Lung (tissue), 12 donors: Measurements from ENCODE around the gene CENPC. TPM values are rescaled to one million over a fixed set of nuclear protein-coding genes. Genes with fewer than 3 reads are reported as not detected.

Experiments used
- ATAC-seq: fragments of 200-7000 bp; cut with Tn5 transposase; one replicate; pipeline ENCODE4 v1.9.1; 2020; ENCODE audit warnings: moderate number of reproducible peaks; ENCODE audit not compliant: insufficient read depth, low FRiP score
- DNase-seq, 3 donors: peaks; one replicate each; pipeline ENCODE4 v3.0.0-alpha.2; 2013 to 2017
- H3K27ac ChIP-seq, 2 donors: one replicate each; pipeline ENCODE4 v1.5.1; 2013; ENCODE audit warnings: mild to moderate bottlenecking in 2 of 2, moderate library complexity in 2 of 2, control low read depth in 1 of 2, inconsistent platforms in 1 of 2, low read depth in 1 of 2, low read length in 1 of 2
- H3K27me3 ChIP-seq, 3 donors: one replicate each; pipeline ENCODE4 v1.5.1; 2013; ENCODE audit warnings: low read length in 2 of 3; ENCODE audit not compliant: control insufficient read depth in 3 of 3, insufficient read depth in 3 of 3
- H3K36me3 ChIP-seq, 4 donors: one replicate each; pipeline ENCODE4 v1.5.1; 2013; ENCODE audit warnings: low read length in 4 of 4, mild to moderate bottlenecking in 1 of 4, moderate library complexity in 1 of 4; ENCODE audit not compliant: control insufficient read depth in 4 of 4, insufficient read depth in 4 of 4
- H3K4me1 ChIP-seq, 5 donors: one replicate each; pipeline ENCODE4 v1.5.1; 2013; ENCODE audit warnings: low read length in 5 of 5, mild to moderate bottlenecking in 2 of 5, moderate library complexity in 1 of 5; ENCODE audit not compliant: control insufficient read depth in 5 of 5, insufficient read depth in 5 of 5
- H3K4me3 ChIP-seq: one replicate; pipeline ENCODE4 v1.5.1; 2013; ENCODE audit warnings: mild to moderate bottlenecking, control low read depth, moderate library complexity
- H3K9ac ChIP-seq, 2 donors: one replicate each; pipeline ENCODE4 v1.5.1; 2013; ENCODE audit warnings: low read length in 2 of 2, control low read depth in 1 of 2; ENCODE audit not compliant: insufficient read depth in 1 of 2
- H3K9me3 ChIP-seq, 4 donors: one replicate each; pipeline ENCODE4 v1.5.1; 2013; ENCODE audit warnings: low read length in 3 of 4, mild to moderate bottlenecking in 1 of 4, moderate library complexity in 1 of 4; ENCODE audit not compliant: control insufficient read depth in 4 of 4, insufficient read depth in 3 of 4
- WGBS, 2 donors: extraction: QIAGEN DNeasy Blood & Tissue Kit; methylation state at CpG; one replicate each; pipeline ENCODE4 v1.1.7; 2013; 5-methylcytosine and 5-hydroxymethylcytosine counted together
- polyA plus RNA-seq, 2 donors: library from polyadenylated mRNA; stranded (reverse); fragments of 200-250 nt; gene quantifications; one replicate each; pipeline ENCODE4 v1.2.1, GENCODE V29; 2013
- total RNA-seq, 2 donors: library from RNA; depleted of rRNA in 1 of 2; stranded (reverse); fragments of >200 nt in 1 of 2; gene quantifications; one replicate each; pipeline ENCODE4 v1.2.1, GENCODE V29; 2014 to 2021
- TF ChIP-seq, protein P1 (sequence below): IDR thresholded peaks from 2 replicates; pipeline ENCODE4 v1.5.1; 2012; ENCODE audit warnings: mild to moderate bottlenecking; ENCODE audit errors: control extremely low read depth, extremely low read depth
- donor health status: control.
- donor health status: control.
- donor health status: Bipolar disorder and iron deficiency.
- donor health status: healthy.
- donor health status: DM: yes; HTN: yes; CAD: no.

CENPC gene
- total and polyA plus RNA-seq, 4 donors: 4.2 to 57.1 (median 9.8) TPM

DNA sequence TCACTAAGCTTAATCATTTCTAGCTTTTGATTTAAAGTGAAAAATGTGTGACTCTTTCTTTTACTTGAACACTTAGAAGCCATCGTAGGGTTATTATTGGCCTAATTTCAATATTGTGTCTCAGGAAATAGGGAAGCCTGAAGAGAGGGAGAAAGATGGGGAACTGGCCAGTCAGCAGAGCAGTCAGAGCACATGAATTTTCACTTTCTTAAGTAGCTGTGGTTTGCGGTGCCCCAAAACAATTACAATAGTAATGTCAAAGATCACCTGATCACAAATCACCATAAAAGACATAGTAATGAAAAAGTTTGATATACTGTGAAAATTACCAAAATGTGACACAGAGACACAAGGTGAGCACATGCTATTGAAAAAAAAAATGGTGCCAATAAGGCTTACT, 45.5 kb downstream of the CENPC start:
- Histone ChIP-seq H3K27ac (no peak overlapping the region), H3K36me3 (peaks cover 0 to 12% (median 11%) of the 10 kb centered on the region in 4 donors), H3K9me3 (no peaks in the 10 kb centered on the region), H3K4me1 (no peaks in the 10 kb centered on the region), H3K27me3 (no peaks in the 10 kb centered on the region), H3K9ac (no peak overlapping the region), H3K4me3 (no peak overlapping the region)
- DNase-seq: no peak
- 67 to 79% methylated on average over 2 of the region's 2 CpGs for WGBS, 2 donors
- ATAC-seq: no peak
- TF ChIP-seq, protein P1, sequence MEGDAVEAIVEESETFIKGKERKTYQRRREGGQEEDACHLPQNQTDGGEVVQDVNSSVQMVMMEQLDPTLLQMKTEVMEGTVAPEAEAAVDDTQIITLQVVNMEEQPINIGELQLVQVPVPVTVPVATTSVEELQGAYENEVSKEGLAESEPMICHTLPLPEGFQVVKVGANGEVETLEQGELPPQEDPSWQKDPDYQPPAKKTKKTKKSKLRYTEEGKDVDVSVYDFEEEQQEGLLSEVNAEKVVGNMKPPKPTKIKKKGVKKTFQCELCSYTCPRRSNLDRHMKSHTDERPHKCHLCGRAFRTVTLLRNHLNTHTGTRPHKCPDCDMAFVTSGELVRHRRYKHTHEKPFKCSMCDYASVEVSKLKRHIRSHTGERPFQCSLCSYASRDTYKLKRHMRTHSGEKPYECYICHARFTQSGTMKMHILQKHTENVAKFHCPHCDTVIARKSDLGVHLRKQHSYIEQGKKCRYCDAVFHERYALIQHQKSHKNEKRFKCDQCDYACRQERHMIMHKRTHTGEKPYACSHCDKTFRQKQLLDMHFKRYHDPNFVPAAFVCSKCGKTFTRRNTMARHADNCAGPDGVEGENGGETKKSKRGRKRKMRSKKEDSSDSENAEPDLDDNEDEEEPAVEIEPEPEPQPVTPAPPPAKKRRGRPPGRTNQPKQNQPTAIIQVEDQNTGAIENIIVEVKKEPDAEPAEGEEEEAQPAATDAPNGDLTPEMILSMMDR: no peak

DNA sequence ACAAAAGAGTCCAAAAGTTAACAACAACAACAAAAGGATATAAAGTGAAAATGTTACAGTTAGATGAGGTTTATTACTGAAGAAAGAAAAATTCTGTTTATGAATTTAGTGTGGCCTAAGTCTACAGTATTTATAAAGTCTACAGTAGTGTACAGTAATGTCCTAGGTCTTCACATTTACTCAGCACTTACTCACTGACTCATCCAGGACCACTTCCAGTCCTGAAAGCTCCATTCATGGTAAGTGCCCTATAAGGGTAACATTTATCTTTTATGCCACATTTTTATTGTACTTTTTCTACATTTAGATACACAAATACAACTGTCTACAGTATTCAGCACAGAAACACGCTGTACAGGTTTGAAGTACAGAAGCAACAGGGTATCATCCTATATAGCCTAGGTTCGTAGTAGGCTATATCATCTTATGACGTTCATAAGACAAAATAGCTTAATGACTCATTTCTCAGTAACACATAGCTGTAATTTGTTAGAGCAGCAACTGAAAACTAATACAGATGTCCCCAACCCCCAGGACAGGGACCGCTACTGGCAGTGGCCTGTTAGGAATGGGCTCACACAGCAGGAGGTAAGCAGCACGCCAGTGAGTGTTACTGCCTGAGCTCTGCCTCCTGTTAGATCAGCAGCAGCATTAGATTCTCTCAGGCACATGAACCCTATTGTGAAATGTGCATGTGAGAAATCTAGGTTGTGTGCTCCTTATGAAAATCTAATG, 61.3 kb downstream of the CENPC start:
- no peak for ATAC-seq
- DNase-seq: no peak
- Histone ChIP-seq H3K36me3 (peaks cover 5 to 31% (median 20%) of the 10 kb centered on the region in 4 donors), H3K9me3 (no peaks in the 10 kb centered on the region), H3K27ac (no peak overlapping the region), H3K4me3 (no peak overlapping the region), H3K27me3 (no peaks in the 10 kb centered on the region), H3K9ac (no peak overlapping the region), H3K4me1 (no peaks in the 10 kb centered on the region)
- WGBS, 2 donors: 97 to 99% methylated on average over 5 of the region's 5 CpGs
- TF ChIP-seq, protein P1: no peak

DNA sequence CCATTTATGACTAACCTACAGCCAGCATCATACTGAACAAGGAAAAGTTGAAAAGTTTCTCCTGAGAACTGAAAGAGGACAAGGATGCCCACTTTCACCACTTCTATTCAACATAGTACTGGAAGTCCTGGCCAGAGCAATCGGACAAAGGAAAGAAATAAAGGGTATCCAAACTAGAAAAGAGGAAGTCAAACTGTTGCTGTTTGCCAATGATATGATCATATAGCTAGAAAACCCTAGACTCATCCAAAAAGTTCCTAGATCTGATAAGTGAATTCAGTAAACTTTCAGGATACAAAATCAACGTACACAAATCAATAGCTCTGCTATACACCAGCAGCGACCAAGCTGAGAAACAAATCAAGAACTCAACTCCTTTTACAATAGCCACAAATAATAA, 64.5 kb downstream of the CENPC start:
- H3K27me3 ChIP-seq: no peaks in the 10 kb centered on the region
- peaks cover 0 to 2% (median 0%) of the 10 kb centered on the region in 4 donors for H3K9me3 ChIP-seq
- H3K4me1 ChIP-seq: no peaks in the 10 kb centered on the region
- ATAC-seq: no peak
- H3K4me3 ChIP-seq: no peak overlapping the region
- 91 to 95% methylated on average over 3 of the region's 3 CpGs for WGBS, 2 donors
- no peak for DNase-seq
- no peak overlapping the region for H3K9ac ChIP-seq
- H3K36me3 ChIP-seq: peaks cover 14 to 47% (median 27%) of the 10 kb centered on the region in 4 donors
- no peak overlapping the region for H3K27ac ChIP-seq
- TF ChIP-seq, protein P1: no peak
